NCI-H446 treated with DMSO at 0.1 percent for 48 hours (cell line): ENCODE measurements around the gene CLPTM1.
A peak's percentile ranks its signal among the peaks of the same experiment; 100 is the strongest.
"Not testable (repeated sequence)": the region's sequence is repeated elsewhere in the genome, so short reads cannot be mapped to it uniquely, and the experiment has no call there.

ENCODE experiments used
- DNase-seq: peaks from one replicate; lab custom pipeline; 2025; lab: John Stamatoyannopoulos, UW

Gene CLPTM1

DNA sequence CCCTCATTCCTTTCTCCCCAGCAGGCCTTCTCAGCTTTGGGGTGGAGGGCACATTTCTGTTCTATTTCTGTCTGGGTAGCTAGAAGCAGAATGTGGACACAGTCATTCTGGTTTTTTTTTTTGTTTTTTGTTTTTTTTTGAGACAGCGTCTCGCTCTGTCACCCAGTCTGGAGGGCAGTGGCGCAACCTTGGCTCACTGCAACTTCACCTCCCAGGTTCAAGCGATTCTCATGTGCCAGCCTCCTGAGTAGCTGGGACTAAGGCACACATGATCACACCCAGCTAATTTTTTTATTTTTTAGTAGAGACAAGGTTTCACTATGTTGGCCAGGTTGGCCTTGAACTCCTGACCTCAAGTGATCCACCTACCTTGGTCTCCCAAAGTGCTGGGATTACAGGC lies 20.3 kb downstream of the CLPTM1 start:
- no peak for DNase-seq

DNA sequence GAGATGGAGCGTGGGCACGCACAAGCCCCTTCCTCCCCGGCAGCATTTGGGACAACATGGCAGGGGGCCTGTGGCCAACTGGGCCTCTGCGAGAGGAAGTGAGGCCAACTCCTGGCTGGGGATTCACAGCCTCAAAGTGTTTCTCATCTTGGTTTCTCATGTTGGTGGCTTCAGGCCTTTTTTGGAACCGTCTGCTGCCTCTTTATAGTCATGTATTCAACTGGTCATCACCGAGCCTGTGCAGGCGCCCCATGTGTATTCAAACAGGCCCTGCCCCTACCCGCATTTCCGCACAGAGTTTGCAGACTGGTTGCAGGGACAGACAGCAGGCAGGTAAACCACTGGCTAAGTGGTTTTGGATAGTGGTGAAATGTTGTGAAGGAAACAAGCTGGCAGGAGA lies 28.8 kb downstream of the CLPTM1 start:
- DNase-seq, result no peak

DNA sequence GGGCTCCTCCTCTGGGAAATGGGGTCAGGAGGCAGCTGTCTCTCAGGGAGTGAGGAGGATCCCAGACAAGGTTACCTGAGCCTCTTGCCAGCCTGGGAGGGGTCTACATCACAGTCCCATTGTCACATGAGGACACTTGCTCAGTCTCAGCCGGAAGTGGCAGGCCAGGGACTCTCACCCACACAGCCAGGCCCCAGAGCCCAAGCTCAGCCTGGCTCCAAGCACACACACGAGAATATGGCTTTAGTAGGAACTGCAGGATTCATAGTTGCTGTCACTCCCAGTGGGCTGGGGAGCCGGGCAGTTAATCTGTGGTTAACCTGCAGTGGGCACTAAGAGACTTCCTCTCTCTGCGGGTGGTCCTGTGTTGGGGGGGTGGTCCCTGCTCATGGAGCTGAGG lies 30.3 kb downstream of the CLPTM1 start:
- no peak for DNase-seq

DNA sequence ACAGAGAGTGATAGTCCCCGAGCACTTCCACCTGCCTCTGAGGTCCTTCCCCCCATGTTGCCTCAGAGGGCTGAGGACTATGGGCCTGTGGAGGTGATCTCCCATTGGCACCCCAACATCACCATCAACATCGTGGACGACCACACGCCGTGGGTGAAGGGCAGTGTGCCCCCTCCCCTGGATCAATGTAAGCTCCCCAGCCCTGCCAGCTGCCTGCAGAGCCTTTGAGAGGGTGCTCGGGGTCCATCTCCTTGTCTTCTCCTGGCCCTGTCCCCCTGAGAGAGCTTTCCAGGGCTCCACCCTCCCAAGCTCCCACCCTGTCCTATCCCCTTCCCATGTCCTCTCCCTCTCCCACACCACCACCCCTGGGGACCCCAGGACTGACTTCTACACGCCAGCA lies 31.2 kb downstream of the CLPTM1 start:
- DNase-seq, result no peak

DNA sequence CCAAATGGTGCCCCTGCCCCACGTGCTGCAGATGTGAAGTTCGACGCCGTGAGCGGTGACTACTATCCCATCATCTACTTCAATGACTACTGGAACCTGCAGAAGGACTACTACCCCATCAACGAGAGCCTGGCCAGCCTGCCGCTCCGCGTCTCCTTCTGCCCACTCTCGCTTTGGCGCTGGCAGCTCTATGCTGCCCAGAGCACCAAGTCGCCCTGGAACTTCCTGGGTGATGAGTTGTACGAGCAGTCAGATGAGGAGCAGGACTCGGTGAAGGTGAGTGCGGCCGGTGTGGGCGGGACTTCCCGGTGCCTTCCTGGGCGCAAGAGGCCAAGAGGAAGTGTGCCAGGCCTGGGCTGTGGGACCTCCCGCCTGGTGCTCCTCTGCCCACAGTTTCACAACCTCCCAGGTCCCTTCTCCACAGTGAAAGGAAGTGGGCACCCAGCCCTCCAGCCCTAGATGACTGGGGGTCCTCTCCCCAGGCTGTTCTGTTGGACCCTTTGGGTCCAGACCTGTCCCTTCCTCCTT lies 32.0 kb downstream of the CLPTM1 start:
- no peak for DNase-seq

DNA sequence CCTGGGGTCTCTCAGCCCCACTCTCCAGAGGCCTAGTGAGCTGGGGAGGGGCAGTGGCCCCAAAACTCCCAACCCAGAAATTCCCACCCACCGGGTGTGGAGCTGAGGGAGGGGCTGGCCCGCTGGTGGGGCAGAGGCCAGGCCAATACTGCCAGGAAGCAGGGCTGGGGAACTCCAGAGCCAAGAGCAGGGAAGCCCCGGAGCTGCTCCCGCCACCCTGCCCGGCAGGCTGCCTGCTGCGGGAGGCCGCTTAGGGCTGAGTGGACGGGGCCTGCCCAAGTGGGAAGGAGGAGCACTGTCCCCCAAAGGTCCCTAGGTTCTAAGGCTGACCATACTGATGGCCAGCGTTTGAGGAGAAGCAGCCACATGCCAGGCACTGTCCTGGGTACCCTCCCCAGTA lies 33.1 kb downstream of the CLPTM1 start:
- no peak for DNase-seq

DNA sequence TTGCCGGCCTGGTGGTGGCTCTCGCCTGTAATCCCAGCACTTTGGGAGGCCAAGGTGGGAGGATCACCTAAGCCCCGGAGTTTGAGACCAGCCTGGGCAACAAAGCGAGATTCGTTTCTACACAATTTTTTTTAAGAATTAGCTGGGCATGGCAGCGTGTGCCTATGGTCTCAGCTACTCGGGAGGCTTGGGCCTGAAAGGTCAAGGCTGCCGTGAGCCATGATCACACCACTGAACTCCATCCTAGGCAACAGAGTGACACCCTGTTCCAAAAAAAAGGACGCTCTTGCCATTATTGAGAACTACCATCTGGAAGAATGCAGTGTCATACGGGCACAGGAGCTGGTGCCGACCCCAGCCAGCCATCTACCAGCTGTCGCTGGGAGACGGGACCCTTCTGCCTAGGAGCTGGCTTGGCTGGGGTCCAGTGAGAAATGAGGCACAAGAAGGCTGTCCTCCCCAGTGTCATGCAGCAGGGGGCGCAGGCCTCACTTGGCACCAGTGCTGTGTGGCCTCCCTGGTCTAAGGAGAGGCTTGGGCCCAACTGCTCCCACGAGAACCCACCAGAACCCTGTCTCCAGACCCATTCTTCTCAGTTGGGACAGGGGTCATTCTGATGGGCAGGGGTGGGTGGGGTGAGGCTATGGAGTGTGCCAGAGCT lies 33.8 kb downstream of the CLPTM1 start:
- DNase-seq, result no peak

DNA sequence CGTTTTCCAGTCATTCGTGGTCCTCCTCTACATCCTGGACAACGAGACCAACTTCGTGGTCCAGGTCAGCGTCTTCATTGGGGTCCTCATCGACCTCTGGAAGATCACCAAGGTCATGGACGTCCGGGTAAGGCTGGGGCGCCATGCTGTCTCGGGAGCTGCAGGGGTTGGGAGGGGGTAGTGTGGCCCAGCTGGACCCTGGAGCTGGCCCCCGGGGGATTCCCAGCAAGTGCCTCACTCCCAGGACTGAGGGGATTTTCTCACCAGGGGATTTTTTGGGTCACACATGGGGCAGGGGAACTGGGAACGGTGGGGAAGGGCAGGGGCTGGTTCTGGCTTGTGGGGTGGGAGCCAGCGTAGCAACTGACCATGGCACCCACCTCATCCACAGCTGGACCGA lies 35.3 kb downstream of the CLPTM1 start:
- DNase-seq, result no peak

DNA sequence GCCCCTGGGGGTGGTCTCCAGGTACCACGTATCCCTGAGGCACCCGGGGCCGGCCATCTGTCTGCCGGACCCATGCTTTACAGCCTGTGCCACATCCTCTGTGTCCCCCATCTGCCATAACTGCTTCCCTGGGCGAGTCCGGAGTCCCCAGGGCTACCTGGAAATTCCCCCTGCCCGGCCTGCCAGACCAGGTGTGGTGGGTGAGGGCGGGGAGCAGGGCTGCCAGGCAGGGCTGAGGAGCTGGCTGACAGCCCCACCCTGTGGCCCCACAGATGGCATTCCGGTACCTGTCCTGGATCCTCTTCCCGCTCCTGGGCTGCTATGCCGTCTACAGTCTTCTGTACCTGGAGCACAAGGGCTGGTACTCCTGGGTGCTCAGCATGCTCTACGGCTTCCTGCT lies 35.8 kb downstream of the CLPTM1 start:
- no peak for DNase-seq

DNA sequence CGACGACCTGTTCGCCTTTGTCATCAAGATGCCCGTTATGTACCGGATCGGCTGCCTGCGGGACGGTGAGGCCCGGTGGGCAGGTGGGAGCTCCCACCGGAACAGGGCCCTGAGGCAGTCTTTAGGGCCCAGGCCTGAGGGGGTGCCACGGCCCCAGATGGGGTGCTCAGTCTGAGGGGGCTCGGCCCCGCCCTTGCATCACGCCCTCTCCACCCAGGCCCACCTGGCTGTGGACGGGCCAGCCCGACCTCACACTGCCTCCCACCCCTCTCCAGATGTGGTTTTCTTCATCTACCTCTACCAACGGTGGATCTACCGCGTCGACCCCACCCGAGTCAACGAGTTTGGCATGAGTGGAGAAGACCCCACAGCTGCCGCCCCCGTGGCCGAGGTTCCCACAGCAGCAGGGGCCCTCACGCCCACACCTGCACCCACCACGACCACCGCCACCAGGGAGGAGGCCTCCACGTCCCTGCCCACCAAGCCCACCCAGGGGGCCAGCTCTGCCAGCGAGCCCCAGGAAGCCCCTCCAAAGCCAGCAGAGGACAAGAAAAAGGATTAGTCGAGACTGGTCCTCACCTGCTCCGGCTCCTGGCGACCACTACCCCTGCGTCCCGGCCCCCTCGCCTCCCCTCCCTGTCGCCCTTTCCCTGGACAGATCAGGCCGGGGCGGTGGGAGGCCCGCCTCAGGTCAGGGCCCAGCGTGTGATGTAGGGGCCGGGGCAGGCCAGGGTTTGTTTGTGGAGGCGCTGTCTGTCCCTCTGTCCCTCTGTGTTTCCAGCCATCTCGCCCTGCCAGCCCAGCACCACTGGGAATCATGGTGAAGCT lies 37.4 kb downstream of the CLPTM1 start:
- DNase-seq, result no peak

DNA sequence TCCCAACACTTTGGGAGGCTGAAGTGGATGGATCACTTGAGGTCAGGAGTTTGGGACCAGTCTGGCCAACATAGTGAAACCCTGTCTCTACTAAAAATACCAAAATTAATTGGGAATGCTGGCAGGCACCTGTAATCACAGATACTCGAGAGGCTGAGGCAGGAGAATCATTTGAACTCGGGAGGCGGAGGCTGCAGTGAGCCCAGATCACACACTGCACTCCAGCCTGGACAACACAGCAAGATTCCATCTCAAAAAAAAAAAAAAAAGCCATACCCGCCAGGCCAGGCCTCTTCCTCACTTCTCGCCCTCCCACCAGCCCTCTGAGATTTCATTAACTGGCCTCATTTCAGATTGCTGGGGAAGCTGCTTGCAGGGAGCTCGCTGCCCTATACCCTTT lies 38.3 kb downstream of the CLPTM1 start:
- no peak for DNase-seq

DNA sequence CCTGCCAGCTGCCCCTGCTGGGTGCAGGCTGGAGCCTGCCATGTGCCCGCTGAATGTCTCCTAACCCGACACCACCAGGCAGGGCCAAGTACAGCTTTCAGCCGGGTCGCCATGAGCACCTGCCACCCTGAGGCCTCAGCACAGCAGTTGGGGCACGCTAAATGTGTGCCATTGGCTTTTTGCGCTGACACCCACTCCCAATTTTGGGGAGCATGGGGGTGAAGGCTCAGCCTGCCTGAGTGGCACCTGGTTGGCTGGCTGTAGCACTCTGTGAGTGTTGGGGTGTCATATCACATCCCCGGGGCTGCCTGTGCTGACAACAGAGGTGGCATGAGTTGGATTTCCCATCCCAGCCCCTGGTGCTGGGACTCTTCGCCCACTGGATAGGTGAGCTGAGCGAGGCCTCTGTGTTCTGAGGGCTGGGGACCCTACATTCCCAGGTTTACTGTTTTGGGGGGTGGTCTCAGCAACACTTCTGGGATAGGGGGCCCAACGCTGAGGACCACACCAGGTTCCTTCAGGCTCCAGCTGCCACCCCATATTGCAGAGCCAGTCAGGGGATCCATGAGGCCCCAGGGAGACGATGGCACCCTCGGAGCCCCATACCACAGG lies 38.9 kb downstream of the CLPTM1 start:
- no peak for DNase-seq

DNA sequence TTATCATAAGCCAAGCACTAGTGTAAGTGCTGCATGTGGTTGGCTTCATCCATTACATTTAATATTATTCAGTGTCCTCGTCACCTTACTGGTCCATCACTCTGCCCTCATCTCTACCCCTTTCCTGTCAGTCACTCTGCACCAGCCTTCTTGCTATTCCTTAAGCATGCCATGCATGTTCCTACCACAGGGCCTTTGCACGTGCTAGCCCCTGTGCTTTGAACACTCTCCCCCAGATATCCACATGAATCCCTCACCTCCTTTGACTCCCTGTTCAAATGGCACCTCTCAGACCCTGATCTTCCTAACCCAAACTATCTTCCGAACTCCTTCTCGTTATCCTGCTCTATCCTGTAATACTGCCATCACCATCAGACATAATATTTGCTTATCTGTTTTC lies 42.8 kb downstream of the CLPTM1 start:
- DNase-seq, result no peak

DNA sequence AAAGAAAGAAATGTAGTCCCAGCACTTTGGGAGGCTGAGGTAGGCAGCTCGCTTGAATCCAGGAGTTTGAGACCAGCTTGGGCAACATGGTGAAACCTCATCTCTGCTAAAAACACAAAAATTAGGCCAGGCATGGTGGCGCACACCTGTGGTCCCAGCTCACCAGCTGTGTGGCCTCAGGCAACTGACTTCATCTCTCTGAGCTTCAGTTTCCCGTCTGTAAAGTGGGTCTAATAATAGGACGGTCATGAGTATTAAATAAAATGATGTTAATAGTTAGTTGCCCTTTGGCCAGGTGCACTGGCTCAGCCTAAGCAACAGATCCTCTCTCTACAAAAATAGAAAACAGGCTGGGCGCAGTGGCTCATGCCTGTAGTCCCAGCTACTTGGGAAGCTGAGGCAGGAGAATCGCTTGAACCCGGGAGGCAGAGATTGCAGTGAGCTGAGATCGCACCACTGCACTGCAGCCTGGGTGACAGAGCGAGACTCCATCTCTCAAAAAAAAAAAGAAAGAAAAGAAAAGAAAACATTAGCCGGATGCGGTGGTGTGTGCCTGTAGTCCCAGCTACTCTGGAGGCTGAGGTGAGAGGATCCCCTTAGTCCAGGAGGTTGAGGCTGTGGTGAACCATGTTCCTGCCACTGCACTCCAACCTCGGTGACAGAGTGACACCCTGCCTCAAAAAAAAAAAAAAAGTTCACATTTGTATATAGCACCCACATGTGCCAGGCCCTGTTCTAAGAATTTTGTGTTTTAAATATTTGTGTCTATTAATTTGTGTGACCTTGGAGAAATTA lies 44.1 kb downstream of the CLPTM1 start:
- DNase-seq, result not testable (repeated sequence)

DNA sequence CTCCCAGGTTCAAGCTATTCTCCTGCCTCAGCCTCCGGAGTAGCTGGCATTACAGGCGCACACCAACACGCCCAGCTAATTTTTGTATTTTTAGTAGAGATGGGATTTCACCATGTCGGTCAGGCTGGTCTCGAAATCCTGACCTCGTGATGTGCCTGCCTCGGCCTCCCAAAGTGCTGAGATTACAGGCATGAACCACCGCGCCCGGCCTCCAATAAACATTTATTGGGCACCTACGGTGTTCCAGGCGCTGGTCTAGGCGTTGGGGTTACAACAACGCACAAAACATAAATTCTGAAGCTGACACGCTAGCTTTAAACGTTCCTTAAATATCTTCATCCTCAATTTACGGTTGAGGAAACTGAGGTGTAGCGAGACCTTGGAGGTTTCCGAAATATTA lies 45.5 kb downstream of the CLPTM1 start:
- not testable (repeated sequence) for DNase-seq

DNA sequence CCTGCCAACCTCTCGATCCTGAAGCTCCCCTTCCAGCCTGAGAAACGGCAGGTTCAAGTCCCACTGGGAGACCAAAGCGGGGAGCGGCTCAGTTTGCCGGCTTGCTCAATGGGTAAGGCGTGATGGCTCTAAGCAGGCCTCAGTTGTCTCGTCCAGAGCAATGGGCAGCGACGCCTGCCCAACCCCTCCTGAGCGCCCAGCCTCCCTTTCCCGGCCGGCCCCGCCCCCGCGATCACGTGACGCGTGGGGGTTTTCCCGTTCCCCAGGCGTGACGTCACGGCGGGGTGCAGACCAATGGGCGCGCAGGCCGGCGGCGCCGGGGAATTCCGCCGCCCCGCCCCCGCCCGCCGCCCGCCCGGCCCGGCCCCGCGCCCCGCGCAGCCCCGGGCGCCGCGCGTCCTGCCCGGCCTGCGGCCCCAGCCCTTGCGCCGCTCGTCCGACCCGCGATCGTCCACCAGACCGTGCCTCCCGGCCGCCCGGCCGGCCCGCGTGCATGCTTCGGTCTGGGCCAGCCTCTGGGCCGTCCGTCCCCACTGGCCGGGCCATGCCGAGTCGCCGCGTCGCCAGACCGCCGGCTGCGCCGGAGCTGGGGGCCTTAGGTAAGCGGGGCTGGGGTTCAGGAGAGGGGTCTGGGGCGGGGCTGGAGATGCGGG lies 46.0 kb downstream of the CLPTM1 start, which contains the start of gene RELB:
Gene RELB, plus strand, starts transcription at position 378 of the 653 bp plus-strand sequence. Its CDS starts 116 bp downstream, at position 494.
- DNase-seq, result peak; percentile 63

DNA sequence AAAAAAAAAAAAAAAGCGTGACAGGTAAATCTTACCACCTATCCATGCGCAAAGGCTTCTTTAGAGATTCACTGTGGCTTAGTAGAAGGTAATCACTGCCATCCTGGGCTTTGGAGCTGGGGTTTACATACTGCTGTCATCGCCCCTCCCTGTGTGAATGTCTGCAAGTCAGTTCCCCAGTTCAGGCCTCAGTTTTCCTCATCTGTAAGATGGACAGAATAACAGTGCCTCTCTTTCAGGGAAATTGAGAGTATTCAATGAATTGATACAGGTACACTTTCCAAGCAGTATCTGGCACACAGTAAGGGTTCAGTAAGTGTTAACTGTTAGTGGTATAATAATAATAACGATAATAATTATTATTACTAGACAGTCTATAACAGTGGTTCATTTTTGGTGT lies 48.3 kb downstream of the CLPTM1 start:
- DNase-seq, result no peak

DNA sequence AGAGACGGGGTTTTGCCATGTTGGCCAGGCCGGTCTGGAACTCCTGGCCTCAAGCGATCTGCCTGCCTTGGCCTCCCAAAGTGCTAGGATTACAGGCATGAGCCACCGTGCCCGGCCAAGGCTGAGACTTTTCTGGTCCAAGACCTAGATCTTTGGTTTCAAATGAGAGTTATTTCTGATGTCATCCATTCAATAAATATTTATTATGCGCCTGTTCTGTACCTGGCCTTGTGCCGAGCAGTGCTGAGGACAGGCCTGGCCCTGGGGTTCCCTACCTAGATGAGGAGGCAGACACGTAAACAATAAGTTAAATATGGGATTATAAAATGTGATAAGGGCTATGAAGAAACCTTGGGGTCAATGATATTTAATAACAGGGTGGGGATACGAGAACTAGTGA lies 50.6 kb downstream of the CLPTM1 start:
- no peak for DNase-seq

DNA sequence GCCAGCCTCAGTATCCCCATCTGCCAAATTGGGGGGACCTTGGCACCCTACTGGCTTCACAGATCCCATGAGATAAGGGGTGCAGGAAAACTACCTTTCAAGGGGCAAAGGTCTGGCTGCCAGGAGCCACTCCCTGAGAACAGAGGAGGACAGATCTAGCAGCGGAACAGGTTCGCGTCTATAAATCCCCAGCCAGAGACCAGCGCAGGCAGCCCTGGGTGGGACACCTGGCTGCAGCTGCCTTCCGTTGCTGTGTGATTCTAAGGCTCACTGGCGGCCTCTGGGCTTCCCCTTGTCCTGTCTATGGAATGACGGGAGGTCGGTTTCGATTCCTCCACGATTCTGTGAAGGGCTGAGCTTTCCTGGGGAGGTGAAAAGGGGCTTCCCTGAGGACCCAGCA lies 53.4 kb downstream of the CLPTM1 start:
- no peak for DNase-seq

DNA sequence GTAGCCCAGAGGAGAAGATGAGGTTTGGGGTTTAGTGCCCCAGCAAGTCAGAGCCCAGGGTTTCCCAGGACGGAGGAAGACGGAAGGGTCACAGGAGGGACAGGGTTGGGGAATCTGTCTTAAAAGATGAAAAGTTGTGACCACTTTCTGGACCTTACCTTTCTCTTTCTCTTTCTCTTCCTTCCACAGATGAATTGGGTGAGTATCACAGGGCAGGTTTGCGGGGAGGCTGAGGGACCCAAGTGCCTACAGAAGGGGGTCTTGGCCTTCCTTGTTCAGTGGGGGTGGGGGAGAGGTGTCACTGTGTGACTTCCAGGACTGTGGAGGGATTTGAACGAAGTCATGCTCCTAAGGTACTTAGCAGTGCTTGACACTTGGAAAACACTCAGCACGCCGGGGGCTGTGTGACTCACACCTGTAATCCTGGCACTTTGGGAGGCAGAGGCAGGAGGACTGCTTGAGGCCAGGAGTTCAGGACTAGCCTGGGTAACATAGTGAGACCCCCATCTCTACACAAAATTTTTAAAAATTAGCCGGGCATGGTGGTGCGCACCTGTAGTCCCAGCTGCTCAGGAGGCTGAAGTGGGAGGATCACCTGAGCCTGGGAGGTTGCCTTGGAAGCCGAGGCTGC lies 54.6 kb downstream of the CLPTM1 start:
- no peak for DNase-seq

DNA sequence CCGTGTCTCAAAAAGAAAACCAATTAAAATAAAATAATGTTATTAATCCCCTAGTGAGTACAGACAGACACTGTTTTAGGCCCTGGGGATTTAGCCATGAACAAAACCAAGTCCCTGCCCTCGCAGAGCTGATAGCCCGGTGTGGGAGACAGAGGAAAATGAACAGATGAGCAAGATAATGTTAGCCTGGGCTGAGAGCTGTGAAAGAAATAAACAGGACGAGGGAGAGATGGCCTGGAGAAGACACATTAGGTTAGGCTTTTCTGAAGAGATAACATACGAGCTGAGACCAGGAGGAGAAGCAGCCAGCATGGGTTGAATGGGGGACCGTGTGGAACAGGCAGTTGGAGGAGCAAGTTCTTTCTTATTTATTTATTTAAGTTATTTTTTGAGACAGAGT lies 55.1 kb downstream of the CLPTM1 start:
- no peak for DNase-seq
